ENCODE results near the gene PNMA1.

DNA sequence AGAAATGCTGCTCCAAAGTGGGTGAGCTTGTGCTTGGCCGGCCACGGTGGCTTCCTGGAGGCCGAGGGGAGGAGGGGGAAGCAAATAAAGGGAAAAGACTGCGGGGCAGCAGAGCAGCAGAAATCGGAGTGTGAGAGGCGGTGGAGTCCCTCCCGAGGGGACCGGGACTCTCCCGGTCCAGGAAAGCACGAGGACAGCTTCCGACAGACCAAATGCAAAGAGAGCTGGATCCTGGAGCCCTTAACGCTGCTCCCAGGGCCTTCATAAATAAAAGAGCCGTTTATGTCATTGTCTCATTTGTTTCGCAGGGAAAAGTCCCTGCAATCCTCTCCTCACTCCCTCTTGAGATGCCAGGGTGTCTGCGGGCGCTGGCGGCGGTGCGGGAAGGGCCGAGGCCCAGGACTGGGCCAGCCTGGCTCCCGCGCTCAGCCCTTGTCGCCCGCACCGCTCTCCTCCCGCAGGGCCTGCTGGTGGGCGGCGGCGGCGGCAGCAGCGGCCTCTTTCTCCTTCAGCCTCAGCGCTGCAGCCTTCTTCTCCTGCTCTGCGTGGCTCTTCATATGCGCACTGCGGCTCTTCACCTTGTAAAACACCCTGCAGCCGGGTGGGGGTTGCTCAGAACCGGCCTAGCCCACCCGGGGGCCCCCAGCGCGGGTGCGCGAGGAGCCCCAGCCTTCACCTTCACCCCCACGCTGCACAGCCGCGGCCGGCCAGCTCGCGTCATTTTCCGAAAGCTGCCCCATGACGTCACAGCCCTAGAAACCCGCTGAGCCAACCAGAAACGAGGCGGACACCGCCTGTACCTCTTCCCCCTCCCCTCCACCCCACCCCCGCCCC is 4.5 kb upstream of the PNMA1 start:
- TF ChIP-seq CTCF (IDR thresholded peaks at IDR 0.05; ENCODE audit: poor library complexity, severe bottlenecking) (no peak), EZH2 (IDR thresholded peaks at IDR 0.05; ENCODE audit: borderline replicate concordance, insufficient read depth, low read length, poor library complexity, severe bottlenecking) (no peak)
